GM12892 (cell line): Measurements from ENCODE around the gene DMXL2.

Experiments
- POLR2AphosphoS5 ChIP-seq: IDR thresholded peaks from 2 replicates; pipeline ENCODE4 v1.6.1; 2011; ENCODE audit warnings: low read depth, low read length, control low read depth
- TAF1 ChIP-seq: IDR thresholded peaks from 2 replicates; pipeline ENCODE4 v1.6.1; 2011; ENCODE audit warnings: low read depth, mild to moderate bottlenecking, control low read depth, low read length, borderline replicate concordance

DNA sequence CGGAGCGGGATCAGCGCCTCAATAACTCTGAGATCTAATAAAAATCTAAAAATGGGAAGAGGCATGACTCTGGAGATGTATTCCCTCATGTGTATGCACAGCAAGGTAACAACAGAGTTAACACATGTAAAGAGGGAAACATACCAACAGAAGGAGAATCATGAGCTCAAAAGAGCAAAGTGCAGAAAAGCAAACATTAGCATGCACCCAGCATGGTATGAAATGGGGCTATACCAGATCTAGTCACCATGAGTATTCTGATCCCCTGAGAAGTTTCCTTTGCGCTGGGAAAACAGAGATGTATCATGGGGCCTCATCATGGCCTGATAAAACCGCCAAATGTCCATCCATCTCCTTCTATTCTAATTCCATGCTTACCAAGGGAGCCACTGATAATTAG lies 152.1 kb downstream of the DMXL2 start:
- TF ChIP-seq TAF1 = no peak
- TF ChIP-seq POLR2AphosphoS5 = no peak
